ENCODE measurements around the gene PHF13. TPM values are rescaled to one million over a fixed set of nuclear protein-coding genes. Genes with fewer than 3 reads are reported as not detected.

PHF13 gene
- total RNA-seq, 3 donors from 2014 or later, result 10.9 to 18.3 (median 14.4) TPM

DNA sequence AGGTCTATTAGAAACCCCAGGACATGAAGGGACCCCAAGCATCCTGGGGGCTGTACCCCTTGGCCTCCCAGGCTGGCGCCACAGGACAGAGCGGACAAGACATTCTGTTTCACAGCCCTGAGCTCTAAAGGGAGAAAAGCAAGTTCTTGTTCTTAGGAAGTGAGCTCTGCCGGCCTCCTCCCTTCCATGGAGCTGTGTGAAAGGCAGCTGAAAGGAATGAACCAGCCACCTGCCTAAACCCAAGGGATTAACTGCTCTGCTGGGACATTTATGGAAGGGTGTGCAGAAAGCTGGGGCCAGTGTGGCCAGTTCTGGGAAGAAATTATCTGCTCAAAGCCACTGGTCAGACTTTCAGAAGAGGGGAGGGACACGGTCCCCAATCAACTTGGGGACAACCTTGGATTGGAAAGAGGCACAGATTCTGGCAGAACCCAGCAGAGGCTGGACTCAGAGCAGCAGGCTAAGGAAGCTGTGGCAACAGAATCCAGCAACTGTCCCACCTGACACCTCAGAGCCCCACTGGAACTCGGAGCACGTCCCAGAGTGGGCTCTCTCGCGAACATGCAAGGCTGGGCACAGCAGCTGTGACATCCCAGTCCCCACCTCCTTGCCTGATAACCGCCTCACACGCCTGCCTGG lies 13.0 kb upstream of the PHF13 start:
- TF ChIP-seq, protein P1, sequence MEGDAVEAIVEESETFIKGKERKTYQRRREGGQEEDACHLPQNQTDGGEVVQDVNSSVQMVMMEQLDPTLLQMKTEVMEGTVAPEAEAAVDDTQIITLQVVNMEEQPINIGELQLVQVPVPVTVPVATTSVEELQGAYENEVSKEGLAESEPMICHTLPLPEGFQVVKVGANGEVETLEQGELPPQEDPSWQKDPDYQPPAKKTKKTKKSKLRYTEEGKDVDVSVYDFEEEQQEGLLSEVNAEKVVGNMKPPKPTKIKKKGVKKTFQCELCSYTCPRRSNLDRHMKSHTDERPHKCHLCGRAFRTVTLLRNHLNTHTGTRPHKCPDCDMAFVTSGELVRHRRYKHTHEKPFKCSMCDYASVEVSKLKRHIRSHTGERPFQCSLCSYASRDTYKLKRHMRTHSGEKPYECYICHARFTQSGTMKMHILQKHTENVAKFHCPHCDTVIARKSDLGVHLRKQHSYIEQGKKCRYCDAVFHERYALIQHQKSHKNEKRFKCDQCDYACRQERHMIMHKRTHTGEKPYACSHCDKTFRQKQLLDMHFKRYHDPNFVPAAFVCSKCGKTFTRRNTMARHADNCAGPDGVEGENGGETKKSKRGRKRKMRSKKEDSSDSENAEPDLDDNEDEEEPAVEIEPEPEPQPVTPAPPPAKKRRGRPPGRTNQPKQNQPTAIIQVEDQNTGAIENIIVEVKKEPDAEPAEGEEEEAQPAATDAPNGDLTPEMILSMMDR (IDR thresholded peaks at IDR 0.05), result no peak
- TF ChIP-seq POLR2AphosphoS5 (IDR thresholded peaks at IDR 0.05) (no peak), POLR2A (IDR thresholded peaks at IDR 0.05) (no peak)
- no peak for DNase-seq (ENCODE audit: low spot score in 2 of 2)
- Histone ChIP-seq H3K4me1 (peaks cover 19 to 34% of the 10 kb centered on the region in 2 donors), H3K36me3 (no peaks in the 10 kb centered on the region), H3K27ac (peak overlapping the region; percentile 98 to 99), H3K27me3 (no peaks in the 10 kb centered on the region), H3K4me3 (peak overlapping the region; percentile 73 to 97 (median 96)), H3K9me3 (no peaks in the 10 kb centered on the region)
- intact Hi-C loops (cut with DNase I; ENCODE audit: low total_unique reads), result no loop called here

DNA sequence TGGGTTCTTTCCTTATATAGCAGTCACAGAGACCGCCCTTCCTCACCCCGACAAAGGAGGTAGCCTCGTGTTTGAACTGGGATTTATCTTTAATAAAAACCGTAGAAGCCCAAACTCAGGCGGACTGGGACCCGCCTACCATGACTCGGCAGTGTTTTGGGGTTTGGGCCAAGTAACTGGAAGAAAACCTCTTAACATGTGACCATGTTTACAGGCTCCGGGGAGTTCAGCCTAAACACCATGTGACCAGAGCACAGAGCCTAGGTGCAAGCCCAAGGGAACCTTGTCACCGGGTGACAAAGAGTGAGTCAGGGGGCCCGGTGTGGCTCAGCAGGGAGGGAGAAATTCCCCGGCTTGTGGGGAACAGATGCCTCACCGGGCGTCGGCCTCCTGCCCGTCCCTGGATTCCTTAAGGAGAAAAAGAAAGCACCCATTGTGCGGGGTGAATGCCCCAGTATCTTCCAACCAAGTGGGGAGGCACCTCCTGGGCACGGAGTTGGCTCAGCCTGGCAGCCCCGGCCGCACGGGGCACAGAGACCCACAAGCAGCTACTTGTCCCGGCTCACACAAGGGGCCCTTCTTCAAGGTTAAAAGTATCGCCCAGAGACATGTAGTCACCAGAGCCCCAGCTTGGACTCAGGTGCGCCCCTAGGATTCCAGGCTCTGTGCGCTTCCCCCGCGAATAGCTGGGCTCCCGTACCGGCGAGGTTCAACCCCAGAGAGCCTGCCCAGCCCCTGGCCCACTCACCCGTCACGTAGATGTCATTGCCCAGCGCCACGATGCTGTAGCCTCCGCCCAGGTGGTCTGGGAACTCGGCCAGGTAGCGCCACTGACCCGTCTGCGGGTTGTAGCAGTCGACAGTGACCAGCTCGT lies 12.2 kb upstream of the PHF13 start:
- TF ChIP-seq, protein P1 (IDR thresholded peaks at IDR 0.05), result no peak
- peak; percentile 66 to 77 (median 76) for TF ChIP-seq POLR2AphosphoS5 (IDR thresholded peaks at IDR 0.05)
- TF ChIP-seq POLR2A (IDR thresholded peaks at IDR 0.05), result peak; percentile 72
- DNase-seq (ENCODE audit: low spot score in 2 of 2), result peak; percentile 78 to 90
- intact Hi-C loops (cut with DNase I; ENCODE audit: low total_unique reads), result no loop called here
- Histone ChIP-seq H3K27ac (peak overlapping the region; percentile 98 to 99), H3K4me1 (peaks cover 19 to 33% of the 10 kb centered on the region in 2 donors), H3K9me3 (no peaks in the 10 kb centered on the region), H3K36me3 (no peaks in the 10 kb centered on the region), H3K4me3 (peak overlapping the region; percentile 73 to 97 (median 96)), H3K27me3 (no peaks in the 10 kb centered on the region)

GRCh38 chr1:6601923-6602668 lies 11.4 kb upstream of the PHF13 start:
- H3K27me3 ChIP-seq, result no peaks in the 10 kb centered on the region
- H3K27ac ChIP-seq, result peak overlapping the region; percentile 98 to 99
- TF ChIP-seq, protein P1 (IDR thresholded peaks at IDR 0.05), result no peak
- TF ChIP-seq POLR2AphosphoS5 (IDR thresholded peaks at IDR 0.05), result peak in 2 of 3 donors; percentile 6 to 39
- no peak for DNase-seq (ENCODE audit: low spot score in 2 of 2)
- H3K4me1 ChIP-seq, result peaks cover 19 to 25% of the 10 kb centered on the region in 2 donors
- H3K4me3 ChIP-seq, result peak overlapping the region; percentile 73 to 97 (median 96)
- intact Hi-C loops (cut with DNase I; ENCODE audit: low total_unique reads), result no loop called here
- H3K36me3 ChIP-seq, result no peaks in the 10 kb centered on the region
- no peaks in the 10 kb centered on the region for H3K9me3 ChIP-seq

DNA sequence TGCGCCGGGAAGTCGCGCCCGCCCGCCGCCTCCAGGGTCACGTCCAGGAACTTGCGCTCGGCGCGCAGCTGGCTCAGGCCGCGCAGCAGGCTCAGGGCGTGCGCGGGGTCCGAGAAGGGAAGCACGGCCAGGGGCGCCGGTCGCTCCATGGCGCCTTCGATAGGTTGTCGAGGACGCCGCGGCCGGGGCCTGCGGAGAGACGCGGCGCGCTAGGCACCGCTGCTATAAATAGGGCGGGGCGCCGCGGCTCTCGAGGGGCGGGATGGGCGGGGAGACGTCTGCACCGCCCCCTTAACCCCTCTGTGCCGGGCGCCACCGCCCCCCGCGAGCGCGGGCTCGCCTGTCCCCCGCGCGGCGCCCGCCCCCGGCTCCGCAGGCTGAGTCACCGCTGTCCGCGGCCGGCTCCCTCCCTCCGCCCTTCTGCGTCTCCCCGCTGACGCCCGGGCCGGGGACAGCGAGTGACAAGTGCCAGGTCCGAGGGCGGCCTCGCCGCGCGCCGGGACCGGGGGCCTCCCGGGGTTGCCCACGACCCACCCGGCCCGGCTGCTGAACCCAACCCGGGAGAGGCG lies 10.8 kb upstream of the PHF13 start, which contains the start of gene KLHL21:
Gene KLHL21 (minus strand): TSS at position 201 of the 569 bp plus-strand sequence. CDS start 52 bp downstream, at position 149.
- peak; percentile 87 to 90 for DNase-seq (ENCODE audit: low spot score in 2 of 2)
- H3K9me3 ChIP-seq, result no peaks in the 10 kb centered on the region
- H3K4me1 ChIP-seq, result peaks cover 12 to 18% of the 10 kb centered on the region in 2 donors
- TF ChIP-seq POLR2A (IDR thresholded peaks at IDR 0.05) (no peak), POLR2AphosphoS5 (IDR thresholded peaks at IDR 0.05) (peak in 2 of 3 donors; percentile 74 to 83)
- TF ChIP-seq, protein P1 (IDR thresholded peaks at IDR 0.05), result peak in 1 of 3 donors; percentile 14
- no peaks in the 10 kb centered on the region for H3K36me3 ChIP-seq
- no peaks in the 10 kb centered on the region for H3K27me3 ChIP-seq
- peak within 1 kb of the TSS; percentile 73 to 97 (median 96) for H3K4me3 ChIP-seq
- intact Hi-C loops (cut with DNase I; ENCODE audit: low total_unique reads), result no loop called here
- peak within 1 kb of the TSS; percentile 98 to 99 for H3K27ac ChIP-seq

Measured in breast epithelium (tissue), 4 donors.